OCI-LY3 (cell line): Measurements from ENCODE around the gene PFKFB4.

ENCODE experiments used
- EZH2phosphoT487 ChIP-seq: fragments of 200-600 bp; shearing (Covaris generic); IDR thresholded peaks from 2 replicates; pipeline ENCODE4 v1.6.1; 2018; ENCODE audit warnings: antibody characterized with exemption, mixed run types, low read depth
- TF ChIP-seq, protein P1 (sequence below): fragments of 200-600, 300-600 bp; sonication (generic); IDR thresholded peaks from 2 replicates; pipeline ENCODE4 v1.5.1; 2014; ENCODE audit warnings: antibody characterized with exemption, low read length, low read depth

DNA sequence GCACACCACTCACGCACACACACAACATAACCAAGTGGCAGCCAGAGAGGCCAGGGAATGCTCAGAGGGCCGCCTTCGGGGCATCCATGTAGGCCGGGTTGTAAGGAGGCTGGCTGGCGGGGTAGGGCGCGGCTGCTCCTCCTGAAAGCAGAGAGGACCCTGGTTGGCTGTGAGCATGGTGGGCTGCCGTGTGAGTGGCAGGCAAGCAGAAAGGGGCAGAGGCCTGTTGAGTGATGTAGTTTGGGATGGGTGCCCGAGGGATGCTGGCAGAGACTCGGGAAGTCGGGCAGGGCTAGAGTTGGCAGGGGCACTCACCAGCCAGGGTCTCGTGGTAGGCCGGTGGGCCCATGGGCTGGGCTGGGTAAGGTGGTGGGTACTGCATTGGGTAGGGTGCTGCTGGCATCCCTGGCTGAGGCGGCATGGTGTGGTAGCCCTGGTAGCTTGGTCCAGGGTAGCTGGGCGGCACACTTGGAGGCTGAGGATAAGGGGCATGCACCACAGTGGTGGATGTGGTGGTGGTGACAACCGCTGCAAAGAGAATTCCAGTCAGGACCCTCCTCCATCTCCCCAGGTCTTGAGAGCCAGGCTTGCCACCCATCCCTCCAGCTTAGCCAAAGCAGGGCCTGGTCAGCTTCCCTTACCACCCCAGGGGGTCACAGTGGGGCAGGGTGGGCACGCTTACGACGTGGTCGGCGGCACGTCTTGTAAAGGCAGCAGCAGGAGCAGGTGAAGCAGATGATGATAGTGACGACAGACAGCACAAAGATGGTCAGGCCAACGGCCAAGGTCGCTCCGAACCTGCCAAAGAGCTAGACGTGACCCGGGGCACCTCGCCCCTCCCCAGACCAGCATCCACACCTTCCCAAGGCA, 87.3 kb downstream of the PFKFB4 start:
- TF ChIP-seq, protein P1, sequence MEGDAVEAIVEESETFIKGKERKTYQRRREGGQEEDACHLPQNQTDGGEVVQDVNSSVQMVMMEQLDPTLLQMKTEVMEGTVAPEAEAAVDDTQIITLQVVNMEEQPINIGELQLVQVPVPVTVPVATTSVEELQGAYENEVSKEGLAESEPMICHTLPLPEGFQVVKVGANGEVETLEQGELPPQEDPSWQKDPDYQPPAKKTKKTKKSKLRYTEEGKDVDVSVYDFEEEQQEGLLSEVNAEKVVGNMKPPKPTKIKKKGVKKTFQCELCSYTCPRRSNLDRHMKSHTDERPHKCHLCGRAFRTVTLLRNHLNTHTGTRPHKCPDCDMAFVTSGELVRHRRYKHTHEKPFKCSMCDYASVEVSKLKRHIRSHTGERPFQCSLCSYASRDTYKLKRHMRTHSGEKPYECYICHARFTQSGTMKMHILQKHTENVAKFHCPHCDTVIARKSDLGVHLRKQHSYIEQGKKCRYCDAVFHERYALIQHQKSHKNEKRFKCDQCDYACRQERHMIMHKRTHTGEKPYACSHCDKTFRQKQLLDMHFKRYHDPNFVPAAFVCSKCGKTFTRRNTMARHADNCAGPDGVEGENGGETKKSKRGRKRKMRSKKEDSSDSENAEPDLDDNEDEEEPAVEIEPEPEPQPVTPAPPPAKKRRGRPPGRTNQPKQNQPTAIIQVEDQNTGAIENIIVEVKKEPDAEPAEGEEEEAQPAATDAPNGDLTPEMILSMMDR = no peak
- TF ChIP-seq EZH2phosphoT487 = no peak
